Fibroblast of mammary gland (primary cell): ENCODE measurements around the gene DSCAM.

Source experiments
- DNase-seq: peaks from one replicate; pipeline ENCODE4 v3.0.0-alpha.2; 2010; ENCODE audit warnings: low read depth
- H3K4me3 ChIP-seq: 2 replicates; pipeline ENCODE4 v1.5.1; 2011; ENCODE audit warnings: low read depth, mild to moderate bottlenecking, low read length, moderate library complexity; ENCODE audit not compliant: control insufficient read depth
- TF ChIP-seq, protein P1 (sequence below): conservative IDR thresholded peaks from 2 replicates; pipeline ENCODE4 v1.5.1; 2011; ENCODE audit warnings: low read depth, low read length, inconsistent platforms; ENCODE audit not compliant: control insufficient read depth, insufficient read depth

Gene DSCAM

DNA sequence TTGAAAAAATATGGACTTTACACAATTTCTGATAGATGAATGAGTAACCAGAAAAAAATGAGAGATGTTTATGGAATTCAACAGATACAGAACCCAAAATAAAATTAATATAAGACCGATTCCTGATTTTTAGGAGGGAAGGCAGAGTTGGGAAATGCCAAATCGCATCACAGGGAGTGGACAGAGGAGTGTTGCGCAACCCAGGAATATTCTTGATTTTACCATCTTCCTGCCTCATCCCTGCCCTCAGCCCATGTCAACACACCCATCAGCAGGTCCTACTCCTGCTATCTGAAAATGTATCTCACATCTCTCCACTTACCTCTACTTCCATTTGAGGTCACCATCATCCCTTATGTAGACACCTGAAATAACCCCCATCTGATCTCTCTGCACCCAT is 221.0 kb downstream of the DSCAM start:
- no peak overlapping the region for H3K4me3 ChIP-seq
- TF ChIP-seq, protein P1, sequence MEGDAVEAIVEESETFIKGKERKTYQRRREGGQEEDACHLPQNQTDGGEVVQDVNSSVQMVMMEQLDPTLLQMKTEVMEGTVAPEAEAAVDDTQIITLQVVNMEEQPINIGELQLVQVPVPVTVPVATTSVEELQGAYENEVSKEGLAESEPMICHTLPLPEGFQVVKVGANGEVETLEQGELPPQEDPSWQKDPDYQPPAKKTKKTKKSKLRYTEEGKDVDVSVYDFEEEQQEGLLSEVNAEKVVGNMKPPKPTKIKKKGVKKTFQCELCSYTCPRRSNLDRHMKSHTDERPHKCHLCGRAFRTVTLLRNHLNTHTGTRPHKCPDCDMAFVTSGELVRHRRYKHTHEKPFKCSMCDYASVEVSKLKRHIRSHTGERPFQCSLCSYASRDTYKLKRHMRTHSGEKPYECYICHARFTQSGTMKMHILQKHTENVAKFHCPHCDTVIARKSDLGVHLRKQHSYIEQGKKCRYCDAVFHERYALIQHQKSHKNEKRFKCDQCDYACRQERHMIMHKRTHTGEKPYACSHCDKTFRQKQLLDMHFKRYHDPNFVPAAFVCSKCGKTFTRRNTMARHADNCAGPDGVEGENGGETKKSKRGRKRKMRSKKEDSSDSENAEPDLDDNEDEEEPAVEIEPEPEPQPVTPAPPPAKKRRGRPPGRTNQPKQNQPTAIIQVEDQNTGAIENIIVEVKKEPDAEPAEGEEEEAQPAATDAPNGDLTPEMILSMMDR: no peak
- no peak for DNase-seq

DNA sequence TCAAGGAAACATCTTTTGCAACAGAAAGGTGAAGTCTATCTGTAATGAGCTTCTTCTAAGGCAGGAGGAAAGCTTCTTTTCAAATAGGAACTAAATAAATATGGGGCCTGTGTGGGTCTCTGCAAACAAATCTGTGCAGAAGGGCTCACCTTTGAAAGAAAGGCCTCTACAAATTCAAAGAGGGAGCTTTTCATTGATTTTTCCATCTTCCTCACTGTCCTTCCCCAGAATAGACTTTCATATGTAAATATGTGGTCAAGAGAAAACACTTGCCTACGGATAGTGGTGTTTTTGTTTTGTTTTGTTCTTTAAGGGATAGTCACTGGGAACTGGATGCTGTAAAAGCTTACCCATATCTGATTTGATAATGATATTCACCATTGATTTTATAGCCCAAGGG is 223.4 kb downstream of the DSCAM start:
- no peak overlapping the region for H3K4me3 ChIP-seq
- no peak for DNase-seq
- TF ChIP-seq, protein P1: no peak

DNA sequence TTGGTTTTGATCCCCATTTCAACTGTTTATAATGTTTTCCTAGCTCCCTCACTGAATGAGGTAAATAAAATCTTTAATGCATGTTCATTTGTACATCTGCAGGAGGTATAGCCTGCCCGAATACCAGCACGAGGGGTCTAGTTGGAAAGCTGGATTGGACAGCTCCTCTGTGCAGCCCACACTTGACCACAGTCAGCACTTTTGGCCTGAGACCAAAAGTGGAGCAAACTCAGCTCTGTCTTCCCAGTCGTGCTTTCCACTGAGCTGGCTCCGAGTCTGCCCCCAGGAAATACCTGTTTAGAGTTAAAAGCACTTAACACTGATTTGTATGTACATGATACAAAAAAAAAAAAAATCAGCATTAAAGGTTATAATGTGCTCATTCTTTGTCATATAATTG is 224.4 kb downstream of the DSCAM start:
- TF ChIP-seq, protein P1: no peak
- no peak overlapping the region for H3K4me3 ChIP-seq
- DNase-seq: no peak

DNA sequence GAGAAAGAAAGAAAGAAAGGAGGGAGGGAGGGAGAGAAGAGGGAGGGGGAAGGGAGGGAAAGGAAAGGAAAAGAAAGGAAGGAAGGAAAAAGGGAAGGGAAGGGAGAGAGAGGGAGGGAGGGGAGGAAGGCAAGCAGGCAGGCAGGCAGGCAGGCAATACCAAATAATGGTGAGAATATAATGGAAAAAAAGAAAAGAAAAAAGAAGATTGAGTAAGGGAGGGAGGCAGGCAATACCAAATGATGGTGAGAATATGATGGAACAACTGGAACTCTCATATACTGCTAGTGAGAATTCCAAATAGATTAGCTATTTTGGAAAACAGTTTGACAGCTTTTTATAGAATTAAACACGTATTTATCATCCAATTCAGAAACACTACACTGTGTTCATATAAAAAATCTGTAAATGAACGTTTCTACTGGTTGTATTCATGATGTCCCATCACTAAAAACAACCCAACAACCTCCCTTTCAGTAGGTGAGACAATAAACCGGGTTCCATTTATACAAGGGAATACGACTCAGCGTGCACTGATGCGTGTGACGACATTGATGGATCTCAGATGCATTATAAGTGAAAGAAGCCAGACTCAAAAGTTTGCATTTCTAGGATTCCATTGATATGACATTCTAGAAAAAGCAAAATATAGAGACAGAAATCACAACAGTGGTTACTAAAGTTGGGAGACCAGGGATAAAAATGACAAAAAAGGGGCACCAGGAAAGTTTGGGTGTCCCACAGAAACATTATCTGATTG is 226.4 kb downstream of the DSCAM start:
- DNase-seq: no peak
- TF ChIP-seq, protein P1: no peak
- H3K4me3 ChIP-seq: no peak overlapping the region

DNA sequence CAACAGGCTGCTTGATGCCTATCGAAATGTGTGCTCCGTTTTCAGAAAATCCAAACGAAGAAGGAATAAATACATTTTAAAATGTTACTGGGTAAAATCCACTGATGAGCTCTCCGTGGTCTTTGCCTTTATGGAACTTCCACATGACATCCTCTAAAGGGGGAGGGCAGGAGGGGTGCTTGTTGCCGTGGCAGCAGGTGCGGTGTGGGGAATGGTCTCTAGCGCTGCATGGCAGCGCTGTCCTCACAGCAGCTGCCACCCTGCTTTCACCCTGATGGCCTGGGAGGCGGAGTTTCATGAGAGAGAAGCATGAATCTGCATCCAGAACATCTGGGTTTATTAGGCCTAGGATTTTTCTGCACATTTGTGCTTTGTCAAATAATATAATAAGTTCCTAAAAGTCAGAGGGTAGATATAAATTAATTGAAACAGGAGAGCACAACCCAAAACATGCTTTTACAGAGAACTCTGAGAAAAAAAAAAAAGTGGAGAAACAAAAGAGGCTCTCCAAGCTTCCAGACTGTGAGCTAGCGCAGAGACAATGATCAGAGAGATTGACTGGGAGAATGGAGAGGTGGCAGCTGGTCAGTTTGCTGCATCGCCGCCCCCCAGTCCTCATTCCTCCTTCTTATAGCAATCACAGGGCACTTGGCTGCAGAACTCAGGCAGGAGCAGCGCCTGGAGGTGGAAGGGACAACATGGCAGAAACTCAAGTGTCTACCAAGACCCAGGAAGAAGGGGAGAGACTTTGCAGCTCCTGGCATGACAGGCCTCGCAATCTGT is 228.6 kb downstream of the DSCAM start:
- H3K4me3 ChIP-seq: no peak overlapping the region
- no peak for DNase-seq
- TF ChIP-seq, protein P1: no peak

DNA sequence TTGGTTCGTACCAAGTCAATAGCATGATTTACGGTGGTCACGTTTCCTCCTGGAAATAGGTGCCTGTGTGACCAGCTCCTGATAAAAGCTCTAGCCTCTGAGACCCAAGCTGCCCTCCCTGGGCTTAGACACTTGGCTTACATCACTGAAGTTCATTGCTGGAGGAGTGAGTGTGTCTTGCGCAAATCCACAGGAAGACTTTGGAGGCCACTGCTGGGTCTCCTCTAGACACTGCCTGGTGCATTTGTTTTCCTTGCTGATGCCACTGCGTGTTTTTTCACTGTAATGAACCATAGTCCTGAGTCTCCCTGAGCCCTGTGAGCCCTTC is 230.6 kb downstream of the DSCAM start:
- no peak for DNase-seq
- TF ChIP-seq, protein P1: no peak
- H3K4me3 ChIP-seq: no peak overlapping the region
